ENCODE results near the gene GPR137. TPM values are rescaled to one million over a fixed set of nuclear protein-coding genes. Genes with fewer than 3 reads are reported as not detected.
A peak's percentile ranks its signal among the peaks of the same experiment; 100 is the strongest.
"Not testable (repeated sequence)": the region's sequence is repeated elsewhere in the genome, so short reads cannot be mapped to it uniquely, and the experiment has no call there.

Gene GPR137
- total RNA-seq, 1 donor from 2014 or later: 56.0 TPM

GRCh38 chr11:64313491-64314145, 28.0 kb downstream of the GPR137 start:
- Mint-ChIP-seq H3K4me1 (ENCODE audit: unreplicated experiment) (peaks cover 16% of the 10 kb centered on the region), H3K9me3 (ENCODE audit: unreplicated experiment) (no peaks in the 10 kb centered on the region), H3K4me3 (ENCODE audit: unreplicated experiment) (no peak overlapping the region), H3K27ac (ENCODE audit: unreplicated experiment) (peak overlapping the region; percentile 6), H3K27me3 (ENCODE audit: unreplicated experiment) (peaks cover 11% of the 10 kb centered on the region), H3K36me3 (ENCODE audit: low read depth, unreplicated experiment) (peaks cover 17% of the 10 kb centered on the region)
- no peak for TF ChIP-seq CTCF (IDR thresholded peaks at IDR 0.05; ENCODE audit: unreplicated experiment)
- DNase-seq (ENCODE audit: low spot score): no peak

GRCh38 chr11:64314146-64314804, 28.6 kb downstream of the GPR137 start:
- no peak overlapping the region for H3K4me3 Mint-ChIP-seq (ENCODE audit: unreplicated experiment)
- H3K9me3 Mint-ChIP-seq (ENCODE audit: unreplicated experiment): no peaks in the 10 kb centered on the region
- H3K27ac Mint-ChIP-seq (ENCODE audit: unreplicated experiment): no peak overlapping the region

GRCh38 chr11:64314805-64315561, 29.3 kb downstream of the GPR137 start:
- H3K27me3 Mint-ChIP-seq (ENCODE audit: unreplicated experiment): peaks cover 19% of the 10 kb centered on the region
- H3K4me3 Mint-ChIP-seq (ENCODE audit: unreplicated experiment): peak overlapping the region; percentile 47
- DNase-seq (ENCODE audit: low spot score): no peak
- peaks cover 18% of the 10 kb centered on the region for H3K36me3 Mint-ChIP-seq (ENCODE audit: low read depth, unreplicated experiment)
- no peaks in the 10 kb centered on the region for H3K9me3 Mint-ChIP-seq (ENCODE audit: unreplicated experiment)
- no peak for TF ChIP-seq CTCF (IDR thresholded peaks at IDR 0.05; ENCODE audit: unreplicated experiment)
- H3K4me1 Mint-ChIP-seq (ENCODE audit: unreplicated experiment): peaks cover 21% of the 10 kb centered on the region
- no peak overlapping the region for H3K27ac Mint-ChIP-seq (ENCODE audit: unreplicated experiment)

More at GRCh38 chr11:64314146-64314804, 28.6 kb downstream of the GPR137 start:
- H3K27me3 Mint-ChIP-seq (ENCODE audit: unreplicated experiment): peaks cover 14% of the 10 kb centered on the region
- DNase-seq (ENCODE audit: low spot score): no peak
- peaks cover 20% of the 10 kb centered on the region for H3K4me1 Mint-ChIP-seq (ENCODE audit: unreplicated experiment)
- TF ChIP-seq CTCF (IDR thresholded peaks at IDR 0.05; ENCODE audit: unreplicated experiment): no peak
- H3K36me3 Mint-ChIP-seq (ENCODE audit: low read depth, unreplicated experiment): peaks cover 17% of the 10 kb centered on the region

- H3K27me3 Mint-ChIP-seq (ENCODE audit: unreplicated experiment): peaks cover 23% of the 10 kb centered on the region
- peaks cover 26% of the 10 kb centered on the region for H3K36me3 Mint-ChIP-seq (ENCODE audit: low read depth, unreplicated experiment)
- H3K27ac Mint-ChIP-seq (ENCODE audit: unreplicated experiment); DNase-seq (ENCODE audit: low spot score); H3K9me3 Mint-ChIP-seq (ENCODE audit: unreplicated experiment): not testable (repeated sequence)
- peak overlapping the region; percentile 94 for H3K4me3 Mint-ChIP-seq (ENCODE audit: unreplicated experiment)
- peaks cover 21% of the 10 kb centered on the region for H3K4me1 Mint-ChIP-seq (ENCODE audit: unreplicated experiment)
These were observed 30.2 kb downstream of the GPR137 start for GRCh38 chr11:64315667-64316526.
